Pulmonary artery endothelial cell (primary cell): ENCODE measurements around the gene ADGRG2. TPM values are rescaled to one million over a fixed set of nuclear protein-coding genes. Genes with fewer than 3 reads are reported as not detected.
"Not testable (repeated sequence)": the region's sequence is repeated elsewhere in the genome, so short reads cannot be mapped to it uniquely, and the experiment has no call there.

Experiments
- DNase-seq: peaks from one replicate; pipeline ENCODE4 v3.0.0-alpha.2; 2011; ENCODE audit warnings: low read depth, low spot score
- total RNA-seq: library from RNA; depleted of rRNA; stranded (reverse); fragments of >200 nt; gene quantifications from 2 replicates; pipeline ENCODE4 v1.2.3, GENCODE V29; 2014

Gene ADGRG2
- total RNA-seq, 1 donor from 2014 or later: not detected

DNA sequence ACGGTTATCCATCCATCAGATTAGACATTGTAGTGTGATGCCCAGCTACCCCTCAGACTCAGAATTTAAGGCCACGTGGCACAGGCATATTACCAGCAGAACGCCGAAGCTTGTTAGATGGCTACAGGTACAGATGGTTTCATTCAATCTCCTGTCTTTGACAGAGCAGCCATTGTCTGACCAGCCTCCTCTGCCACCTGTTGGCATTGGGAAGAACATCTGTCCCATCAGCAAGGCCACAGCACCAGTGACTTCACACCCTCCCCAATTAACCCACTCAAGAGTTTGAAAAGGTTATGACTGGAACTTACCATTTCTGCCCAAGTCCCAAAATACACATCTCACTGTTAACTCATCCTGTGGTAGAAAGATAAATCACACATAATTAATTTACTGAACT lies 116.4 kb downstream of the ADGRG2 start:
- DNase-seq: no peak

DNA sequence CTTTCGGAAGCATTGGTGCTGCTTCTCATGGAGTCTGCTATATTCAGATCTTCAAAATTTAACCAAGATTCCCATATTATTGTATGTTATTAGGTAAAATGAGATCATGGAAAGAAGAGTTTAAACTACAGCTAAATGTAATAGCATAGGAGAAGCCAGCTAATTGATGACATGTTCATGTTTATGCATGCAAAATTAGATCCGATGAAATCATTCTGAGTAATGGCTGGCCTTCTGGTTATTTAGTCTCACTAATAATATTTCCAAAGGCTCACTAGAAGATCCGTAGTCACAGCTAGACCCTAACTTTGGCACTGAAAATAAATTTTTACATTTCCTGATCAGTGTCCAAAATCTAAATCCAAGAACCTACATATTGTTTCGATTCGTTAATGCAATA lies 118.5 kb downstream of the ADGRG2 start:
- no peak for DNase-seq

DNA sequence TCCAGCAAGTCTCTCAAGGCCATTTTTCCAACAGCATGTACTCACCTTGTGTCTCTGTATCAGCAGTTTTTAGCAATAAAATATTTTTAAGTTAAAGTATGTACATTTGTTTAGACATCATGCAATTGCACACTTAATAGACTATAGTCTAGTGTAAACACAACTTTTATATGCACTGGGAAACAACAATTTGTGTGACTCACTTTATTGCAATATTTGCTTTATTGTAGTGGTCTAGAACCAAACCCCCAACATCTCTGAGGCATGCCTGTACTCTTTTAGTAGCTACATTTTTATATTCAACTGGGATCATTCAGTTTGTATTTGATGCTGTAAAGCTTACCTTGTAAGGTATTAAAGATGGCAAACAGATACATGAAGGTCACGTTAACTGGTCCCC lies 123.6 kb downstream of the ADGRG2 start:
- DNase-seq: no peak

DNA sequence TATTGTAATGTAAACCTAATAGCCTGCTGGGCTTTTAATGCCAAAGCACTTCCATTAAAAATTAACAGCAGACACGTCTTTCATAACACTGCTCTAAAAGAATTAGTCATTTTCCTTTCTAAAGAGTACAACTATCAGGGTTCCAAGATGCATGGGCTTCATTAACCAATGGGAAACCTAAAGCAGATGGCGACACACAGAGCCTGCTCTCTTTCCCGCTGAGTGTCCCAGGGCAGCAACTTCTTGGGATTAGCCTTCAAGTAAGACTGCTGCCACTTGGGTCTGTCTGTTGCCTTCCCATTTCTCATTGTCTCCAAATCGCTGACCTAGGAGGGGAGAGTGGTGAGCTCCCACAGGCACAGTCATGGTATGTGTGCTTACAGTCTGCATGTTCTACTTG lies 124.4 kb downstream of the ADGRG2 start:
- no peak for DNase-seq

DNA sequence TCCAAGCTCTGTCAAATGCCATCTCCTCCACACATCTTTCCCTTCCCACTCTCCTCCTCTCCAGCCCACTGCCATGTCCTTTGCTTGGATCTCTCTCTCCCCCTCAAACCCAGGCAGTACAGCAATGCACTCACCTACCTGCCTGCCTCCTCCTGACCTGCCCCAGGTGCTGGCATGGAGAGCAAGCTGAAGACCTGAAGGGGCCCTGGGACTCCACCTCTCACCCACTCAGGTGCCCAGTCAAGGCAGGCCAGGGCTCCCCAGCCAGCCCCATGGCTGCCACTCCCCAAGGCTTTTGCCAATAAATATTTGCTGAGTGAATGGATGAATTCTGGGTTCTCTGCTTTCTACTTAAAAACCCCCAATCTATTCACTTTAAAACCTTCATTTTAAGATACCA lies 125.7 kb downstream of the ADGRG2 start:
- DNase-seq: no peak

DNA sequence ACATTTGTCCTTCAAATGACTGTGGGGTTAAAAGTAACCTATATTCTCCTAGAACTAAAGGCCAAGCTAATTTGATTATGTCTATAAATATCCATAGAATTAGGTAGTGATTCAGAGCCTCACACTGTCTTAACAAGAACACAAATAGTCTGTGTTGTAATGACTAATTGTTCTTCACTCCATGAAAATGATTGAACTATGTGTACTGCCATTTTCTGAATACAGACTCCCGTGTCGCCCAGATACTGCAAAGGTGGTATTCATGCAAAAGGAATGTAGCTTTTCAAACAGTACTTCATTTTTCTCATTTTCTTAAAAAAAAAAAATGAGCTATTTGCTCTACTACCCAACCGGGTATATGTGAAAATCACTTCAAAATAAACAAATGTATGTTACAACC lies 127.0 kb downstream of the ADGRG2 start:
- no peak for DNase-seq

DNA sequence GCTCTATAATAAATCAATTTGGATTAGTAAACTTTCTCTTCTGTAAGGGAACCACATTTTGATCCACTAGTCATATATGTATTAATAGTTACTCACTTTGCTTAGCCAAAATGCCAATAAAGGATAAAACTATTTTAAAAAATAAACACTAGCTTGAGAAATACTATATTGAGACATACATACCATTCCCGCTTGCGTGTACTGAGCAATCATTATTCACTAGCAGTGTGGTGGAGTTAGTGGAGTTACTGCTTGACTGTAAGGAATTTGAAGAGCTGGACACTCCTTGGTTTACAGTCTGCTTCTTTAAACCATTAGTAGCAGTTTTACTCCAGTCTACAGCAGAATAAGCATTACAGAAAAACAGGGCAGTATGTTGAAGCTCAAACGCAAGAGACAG lies 127.6 kb downstream of the ADGRG2 start:
- no peak for DNase-seq

DNA sequence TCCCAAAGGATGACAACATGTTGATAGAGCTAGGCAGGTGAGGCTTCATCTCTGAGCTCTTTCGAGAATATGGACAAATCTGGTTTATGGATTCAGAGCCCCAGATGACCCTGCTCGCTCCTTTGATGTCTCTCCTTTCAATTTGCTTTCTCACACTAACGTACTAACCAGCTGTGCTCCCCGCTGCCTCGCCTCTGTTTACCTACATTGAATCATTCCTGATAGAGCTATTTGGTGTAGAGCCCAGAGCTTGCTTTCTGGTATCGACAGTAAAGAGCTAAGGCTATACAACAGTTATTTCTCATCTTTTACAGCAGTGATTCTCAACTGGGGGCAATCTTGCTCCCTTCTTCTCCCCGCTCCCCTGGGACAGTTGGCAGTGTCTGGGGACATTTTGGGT lies 129.4 kb downstream of the ADGRG2 start:
- no peak for DNase-seq

DNA sequence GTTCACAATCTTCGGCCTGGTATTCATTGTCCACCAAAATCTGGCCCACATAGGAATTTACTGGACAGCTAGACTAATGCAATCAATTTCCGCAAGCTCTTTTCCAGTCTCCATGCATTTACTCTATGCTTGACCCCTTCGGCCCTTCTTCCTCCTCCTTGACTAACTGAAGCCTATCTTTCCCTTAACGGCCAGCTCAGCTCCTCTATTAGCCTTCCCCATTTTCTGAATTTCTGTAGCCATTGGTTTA lies 137.2 kb downstream of the ADGRG2 start:
- DNase-seq: no peak

DNA sequence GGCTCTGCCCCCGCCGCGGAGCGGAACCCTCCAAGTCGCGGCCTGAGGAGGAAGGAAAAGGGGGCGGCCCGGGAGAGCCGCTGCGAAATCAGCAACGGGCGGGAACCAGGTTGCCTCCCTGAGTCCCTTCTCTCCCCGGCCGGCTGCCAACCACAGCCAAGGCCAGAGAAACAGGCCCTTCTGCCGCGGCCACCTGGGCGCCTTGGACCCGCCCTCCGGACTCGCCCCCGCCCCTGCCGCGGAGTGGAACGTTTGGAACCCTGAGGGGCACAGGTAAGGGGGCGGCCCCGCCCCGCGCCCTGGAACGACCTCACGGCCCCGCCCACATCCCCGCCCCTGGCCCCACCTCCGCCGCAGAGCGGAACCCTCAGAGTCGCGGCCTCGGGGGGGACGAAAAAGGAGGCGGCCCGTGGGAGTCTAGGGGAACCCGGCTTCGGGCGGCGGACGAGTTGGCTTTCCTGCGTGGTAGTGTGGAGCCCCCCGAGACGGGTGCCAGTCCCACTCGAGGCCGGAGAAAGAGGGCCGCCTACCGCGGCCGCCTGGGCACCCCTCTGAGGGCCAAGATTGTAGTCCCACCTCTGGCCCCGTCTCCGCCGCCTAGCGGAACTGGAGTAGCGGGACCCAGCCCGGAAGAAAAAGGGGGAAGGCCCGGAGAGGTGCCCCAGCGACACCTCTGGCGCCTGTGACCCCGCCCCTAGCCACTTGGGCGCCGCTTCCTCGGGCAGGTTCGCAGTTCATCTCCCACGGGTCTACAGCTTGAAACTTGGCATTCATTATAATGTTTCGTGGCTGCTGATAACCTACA lies 137.7 kb downstream of the ADGRG2 start:
- no peak for DNase-seq

DNA sequence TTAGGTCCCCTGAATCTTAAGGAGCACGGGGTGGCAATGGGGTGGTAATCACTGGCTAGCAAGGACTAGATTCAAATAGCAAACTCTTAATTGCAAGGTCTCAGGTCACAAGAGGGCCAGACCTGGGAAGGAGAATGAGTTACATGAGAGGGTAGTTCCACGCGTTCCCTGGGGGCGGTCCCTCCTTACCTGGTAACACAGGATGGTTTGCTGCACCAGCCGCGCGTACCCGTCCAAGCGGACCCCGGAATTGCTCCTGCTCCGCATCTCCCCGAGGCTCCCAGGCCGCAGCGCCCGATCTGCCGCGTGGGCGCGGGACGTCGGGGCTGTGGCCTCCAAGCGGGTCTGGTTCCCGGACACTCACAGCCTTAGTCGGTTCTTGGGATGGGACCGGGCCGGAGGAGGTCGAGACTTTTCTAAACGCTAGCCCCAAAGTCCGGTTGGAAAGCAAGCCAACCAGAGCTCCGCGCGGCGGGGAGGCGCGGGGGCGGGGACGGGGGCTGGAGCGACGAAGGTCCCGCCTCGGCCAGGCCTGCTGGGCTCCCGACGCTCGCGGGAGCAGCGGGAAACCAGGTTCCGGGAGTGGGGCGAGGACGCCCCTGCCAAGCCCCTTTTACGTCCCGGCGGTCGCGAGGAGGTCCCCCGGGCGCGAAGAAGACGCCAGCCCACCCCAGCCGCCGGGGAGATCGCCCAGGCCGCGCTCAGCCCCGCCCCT lies 138.4 kb downstream of the ADGRG2 start, which contains the start of gene PHKA2:
Gene PHKA2 (minus strand): TSS at position 449 of the 715 bp plus-strand sequence. CDS start 182 bp downstream, at position 267.
- no peak for DNase-seq

DNA sequence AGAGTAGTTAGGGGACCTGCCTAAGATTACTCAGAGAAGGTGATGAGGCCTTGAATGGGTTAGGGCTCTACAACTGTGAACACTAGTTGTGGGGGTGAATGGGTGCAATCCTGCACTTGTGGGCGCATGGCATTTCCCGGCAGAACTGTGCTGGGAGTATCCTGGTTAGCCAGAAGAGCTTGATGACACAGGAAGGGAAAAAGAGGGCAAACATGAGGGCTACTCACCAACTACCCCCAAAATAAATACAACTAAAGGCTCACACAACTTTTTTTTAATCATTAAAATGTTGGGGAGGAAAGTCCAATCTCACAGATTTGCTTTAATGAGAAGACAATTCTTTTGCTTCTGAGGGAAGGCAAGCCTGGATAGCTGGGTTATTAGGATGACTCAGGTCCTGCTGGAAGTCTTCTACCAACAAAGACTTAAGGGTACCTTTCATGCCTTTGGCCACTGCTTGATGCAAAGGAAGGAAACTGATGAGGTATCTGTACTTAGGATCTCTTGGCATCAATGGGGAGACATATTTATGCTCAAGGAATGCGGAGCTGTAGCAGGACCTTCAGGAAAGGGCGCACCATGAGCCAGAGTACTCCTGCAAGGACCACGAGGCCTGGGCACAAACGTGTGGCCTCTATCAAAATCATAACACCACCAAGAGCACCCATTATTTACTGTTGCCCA lies 141.0 kb downstream of the ADGRG2 start:
- no peak for DNase-seq

DNA sequence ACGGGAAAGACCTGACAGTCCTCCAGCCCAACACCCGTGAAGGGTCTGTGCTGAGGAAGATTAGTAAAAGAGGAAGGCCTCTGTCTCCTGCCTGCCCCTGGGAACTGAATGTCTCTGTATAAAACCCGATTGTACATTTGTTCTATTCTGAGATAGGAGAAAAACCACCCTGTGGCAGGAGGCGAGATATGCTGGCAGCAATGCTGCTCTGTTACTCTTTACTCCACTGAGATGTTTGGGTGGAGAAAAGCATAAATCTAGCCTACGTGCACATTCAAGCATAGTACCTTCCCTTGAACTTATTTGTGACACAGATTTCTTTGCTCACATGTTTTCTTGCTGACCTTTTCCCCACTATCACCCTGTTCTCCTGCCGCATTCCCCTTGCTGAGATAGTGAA lies 142.0 kb downstream of the ADGRG2 start:
- DNase-seq: not testable (repeated sequence)

DNA sequence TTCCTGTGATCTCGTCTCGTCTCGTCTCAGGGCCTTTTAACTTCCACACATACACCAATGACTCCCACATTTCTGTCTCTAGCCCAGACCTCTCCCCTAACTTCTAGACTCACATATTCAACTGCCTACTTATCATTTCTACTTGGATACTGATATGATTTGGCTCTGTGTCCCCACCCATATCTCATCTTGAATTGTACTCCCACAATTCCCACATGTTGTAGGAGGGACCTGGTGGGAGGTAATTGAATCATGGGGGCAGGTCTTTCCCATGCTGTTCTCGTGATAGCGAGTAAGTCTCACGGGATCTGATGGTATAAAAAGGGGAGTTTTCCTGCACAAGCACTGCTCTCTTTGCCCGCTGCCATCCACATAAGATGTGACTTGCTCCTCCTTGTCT lies 147.3 kb downstream of the ADGRG2 start:
- no peak for DNase-seq

DNA sequence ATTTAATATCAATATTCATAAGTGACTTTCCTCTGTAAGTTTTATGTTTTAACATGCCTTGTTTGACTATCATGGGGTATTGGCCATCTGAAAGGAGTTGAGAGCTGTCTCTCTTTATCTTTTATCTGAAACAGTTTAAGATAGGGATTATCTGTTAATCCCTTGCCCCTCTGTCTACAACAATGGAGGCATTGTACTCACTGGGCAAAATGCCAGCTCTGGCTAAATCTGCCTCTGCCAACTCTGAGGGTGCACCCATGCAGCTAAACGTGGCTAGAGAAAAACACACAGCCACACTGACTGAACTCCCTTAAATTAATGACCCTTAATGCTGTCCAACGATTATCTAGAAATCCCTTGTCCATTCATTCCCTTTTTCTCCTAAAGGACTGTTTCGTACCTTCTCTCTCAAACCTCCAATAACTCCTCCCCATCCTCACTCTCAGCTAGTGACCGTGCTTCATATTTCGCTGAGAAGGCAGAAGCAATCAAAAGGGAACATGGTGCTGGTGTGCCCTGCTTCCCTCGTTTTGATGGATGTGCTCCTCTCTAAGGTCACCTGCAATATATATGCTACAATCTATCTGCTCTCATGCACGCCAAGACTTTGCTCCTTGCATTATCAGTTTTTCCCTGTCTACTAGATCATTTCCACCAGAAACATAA lies 148.6 kb downstream of the ADGRG2 start:
- no peak for DNase-seq

DNA sequence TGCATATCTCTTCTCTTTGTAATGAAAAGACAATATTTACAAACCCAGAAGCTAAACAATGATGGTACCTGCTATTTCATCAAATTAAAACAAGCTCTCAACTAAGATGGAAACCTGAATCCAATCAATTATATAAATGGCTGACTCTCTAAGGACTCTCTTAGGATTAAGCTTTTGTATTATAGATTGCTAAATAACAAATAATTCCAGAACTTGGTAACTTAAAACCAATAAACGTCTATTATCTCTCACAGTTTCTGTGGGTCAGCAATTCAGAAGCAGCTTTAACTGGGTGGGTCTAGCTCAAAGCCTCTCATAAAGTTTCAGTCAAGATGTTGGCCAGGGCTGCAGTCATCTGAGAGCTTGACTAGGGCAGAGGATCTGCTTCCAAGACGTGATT lies 150.8 kb downstream of the ADGRG2 start:
- DNase-seq: no peak

DNA sequence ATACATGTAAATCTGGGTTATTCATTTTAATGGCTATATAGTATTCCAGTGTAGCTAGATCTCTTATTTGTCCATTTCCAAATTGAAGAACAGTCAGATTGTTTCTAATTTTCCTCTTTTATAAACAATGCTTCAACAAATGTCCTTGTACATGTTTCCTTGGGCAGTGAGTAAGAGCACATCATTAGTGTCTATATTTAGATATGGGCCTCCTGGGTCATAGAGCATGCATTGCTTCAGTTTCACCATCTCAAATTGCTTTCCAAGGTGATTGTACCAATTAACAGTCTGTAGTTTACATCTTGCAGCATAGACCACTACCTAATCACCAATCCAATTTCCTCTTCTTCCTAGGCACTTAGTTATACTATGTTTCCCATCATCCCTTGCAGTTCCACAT lies 151.8 kb downstream of the ADGRG2 start:
- DNase-seq: no peak

DNA sequence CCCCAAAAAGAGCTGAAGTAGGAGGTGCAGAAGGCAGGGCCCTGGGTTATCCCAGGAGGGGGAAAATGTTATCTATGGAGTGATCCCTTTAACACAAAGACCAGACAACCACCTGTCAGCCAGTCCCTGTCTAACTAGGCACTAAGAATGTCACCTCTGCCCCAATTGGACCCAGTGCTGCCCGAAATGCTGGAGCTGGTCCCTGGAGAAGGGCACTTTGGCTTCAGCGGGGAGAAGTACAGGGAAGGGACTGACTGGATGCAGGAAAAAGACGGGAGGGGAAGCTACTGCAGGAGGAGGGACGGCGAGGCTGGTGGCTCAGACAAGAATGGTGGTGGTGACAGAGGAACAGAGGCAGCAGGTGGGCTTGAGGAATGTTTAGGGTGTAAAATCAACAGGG lies 155.6 kb downstream of the ADGRG2 start:
- no peak for DNase-seq

DNA sequence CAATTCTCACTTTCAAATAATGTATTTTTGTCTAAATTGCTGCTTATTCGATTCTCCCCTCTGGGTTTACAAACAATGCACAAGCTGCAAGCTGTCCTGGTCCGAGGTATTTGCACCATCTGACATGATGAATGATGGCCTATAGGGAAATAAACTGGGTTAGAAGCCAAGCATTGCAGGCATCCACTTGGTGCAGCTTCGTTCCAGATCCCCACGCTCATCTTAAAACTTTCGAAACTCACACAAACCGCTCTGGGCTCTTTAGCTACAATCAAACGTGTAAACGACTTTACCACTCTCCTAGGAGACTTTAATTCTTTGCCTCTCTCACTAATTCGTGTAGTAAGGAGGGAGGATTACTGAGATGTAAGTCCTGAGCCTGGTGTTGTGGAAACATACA lies 157.4 kb downstream of the ADGRG2 start:
- DNase-seq: no peak

DNA sequence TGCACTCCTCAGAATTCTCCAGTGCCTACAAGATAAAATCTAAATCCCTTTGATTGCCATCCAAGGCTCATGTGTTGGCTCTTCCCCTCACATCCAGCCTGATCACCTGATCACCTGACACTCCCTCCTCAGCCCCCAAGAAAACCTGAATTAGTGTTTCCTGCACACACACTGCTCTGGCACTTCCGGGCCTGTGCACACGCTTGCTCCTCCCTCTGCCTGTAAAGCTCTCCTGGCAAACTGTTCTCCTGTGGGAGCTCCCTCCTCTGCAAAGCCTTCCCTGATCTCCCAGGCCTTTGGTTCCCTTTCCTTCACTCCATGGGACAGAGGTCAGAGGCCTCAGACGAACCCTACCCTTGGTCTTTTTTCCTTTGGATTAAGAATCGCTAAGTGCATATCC lies 158.2 kb downstream of the ADGRG2 start:
- no peak for DNase-seq

DNA sequence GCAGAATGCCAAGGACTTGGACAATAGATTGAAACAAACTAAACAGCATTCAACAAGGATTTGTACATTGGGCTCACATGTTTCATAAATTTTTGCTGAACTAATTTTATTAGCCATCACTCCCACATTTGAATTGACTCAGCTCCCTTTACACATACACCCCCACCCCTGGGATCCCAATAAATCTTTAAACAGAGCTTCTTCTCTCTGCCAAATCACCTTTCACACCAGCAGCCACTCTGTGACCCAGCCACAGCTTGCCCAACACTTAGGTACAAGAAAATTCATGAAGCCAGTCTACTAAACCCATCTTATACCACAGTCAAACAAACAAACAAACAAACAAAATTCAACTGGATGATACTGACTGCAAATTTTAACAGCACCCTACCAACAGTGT lies 159.9 kb downstream of the ADGRG2 start:
- DNase-seq: no peak

DNA sequence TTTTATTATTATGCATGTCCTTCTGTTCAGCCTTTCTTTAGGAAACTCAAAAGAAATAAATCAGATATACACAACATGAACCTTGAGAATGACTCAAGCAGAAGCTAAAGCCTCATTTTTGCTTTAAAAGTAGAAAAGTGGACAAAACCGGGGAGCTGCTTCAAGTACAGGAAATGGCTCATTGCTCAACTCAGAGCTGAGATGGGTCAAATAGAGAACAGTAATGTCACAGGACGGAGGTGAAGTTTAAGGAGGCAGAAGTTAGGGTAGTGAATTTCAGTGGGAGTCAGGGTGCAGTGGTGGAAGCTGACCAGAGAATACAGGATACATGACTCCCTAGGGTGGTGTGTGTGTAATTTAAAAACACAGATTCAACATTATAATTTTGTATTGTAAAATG lies 160.6 kb downstream of the ADGRG2 start:
- no peak for DNase-seq
